Activated CD8-positive, alpha-beta memory T cell treated with anti-CD3 and anti-CD28 coated beads, Interleukin-2, amount 10 ng/mL, durations not matched to agents 7 days and 5 days (primary cell): ENCODE measurements around the gene GAK. TPM values are rescaled to one million over a fixed set of nuclear protein-coding genes. Genes with fewer than 3 reads are reported as not detected.

ENCODE experiments used
- ATAC-seq: fragments of 150-1000 bp; cut with Tn5 transposase; one replicate; pipeline ENCODE4 v1.10.0; 2021; ENCODE audit warnings: moderate library complexity
- CTCF ChIA-PET: fragments of 350-600 bp; sonication (Branson Sonifier 250); formaldehyde crosslinking; loops from one replicate; lab custom pipeline; 2021; ENCODE audit warnings: antibody characterized with exemption; lab: Charles Lee
- DNase-seq: peaks from one replicate; pipeline ENCODE4 v3.0.0-alpha.2; 2020
- H3K27ac Mint-ChIP-seq: one replicate; pipeline ENCODE4 v1.8.0; 2021; ENCODE audit warnings: mild to moderate bottlenecking, mixed read lengths
- H3K27me3 Mint-ChIP-seq: one replicate; pipeline ENCODE4 v1.8.0; 2021; ENCODE audit warnings: mixed read lengths
- H3K36me3 Mint-ChIP-seq: one replicate; pipeline ENCODE4 v1.8.0; 2021; ENCODE audit warnings: mild to moderate bottlenecking, mixed read lengths
- H3K4me1 Mint-ChIP-seq: one replicate; pipeline ENCODE4 v1.8.0; 2021; ENCODE audit warnings: mixed read lengths
- H3K4me3 Mint-ChIP-seq: one replicate; pipeline ENCODE4 v1.8.0; 2021; ENCODE audit warnings: mild to moderate bottlenecking, moderate library complexity, mixed read lengths
- H3K9me3 Mint-ChIP-seq: one replicate; pipeline ENCODE4 v1.8.0; 2022; ENCODE audit warnings: low read depth, mixed read lengths
- total RNA-seq, 2 experiments: library from RNA; stranded (reverse); gene quantifications; one replicate each; pipeline ENCODE4 v1.2.3, GENCODE V29; 2021

GAK gene
- total RNA-seq, 2 experiments from 2014 or later = 152 to 176 TPM

DNA sequence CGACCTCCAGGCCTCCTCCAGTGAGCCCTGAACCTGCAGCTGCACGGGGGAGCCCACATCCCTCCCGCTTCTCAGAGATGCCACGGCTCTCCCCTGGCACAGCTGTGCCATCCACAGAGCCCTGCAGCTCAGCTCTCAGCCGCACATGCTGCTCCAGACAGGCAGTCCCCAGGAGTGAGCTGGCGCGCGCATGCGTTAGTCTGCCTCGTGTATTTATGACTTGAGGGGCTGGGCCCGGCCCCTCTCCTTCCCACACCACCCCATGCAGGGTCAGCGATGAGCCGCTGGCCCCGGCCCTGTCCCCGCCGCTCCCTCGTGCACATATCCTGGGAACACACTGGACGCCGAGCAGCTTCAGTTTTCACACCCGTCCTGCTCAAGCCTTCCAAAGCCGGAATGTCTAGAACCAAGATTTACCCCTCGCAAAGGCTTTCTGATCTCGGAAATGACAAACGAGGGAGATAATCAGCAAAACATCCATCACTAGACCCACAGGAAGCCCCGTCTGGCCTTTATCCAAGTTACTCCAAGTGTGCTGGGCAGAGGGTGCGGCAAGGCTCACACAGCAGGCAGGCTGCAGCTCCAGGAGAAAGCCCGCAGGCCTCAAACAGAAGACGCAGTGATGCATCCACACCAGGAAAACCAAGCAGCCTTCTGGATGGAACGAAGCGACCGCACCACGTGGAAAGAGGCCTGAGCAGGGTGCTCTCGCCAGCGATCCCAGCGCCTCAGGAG, 24.3 kb downstream of the GAK start:
- H3K27ac Mint-ChIP-seq = no peak overlapping the region

DNA sequence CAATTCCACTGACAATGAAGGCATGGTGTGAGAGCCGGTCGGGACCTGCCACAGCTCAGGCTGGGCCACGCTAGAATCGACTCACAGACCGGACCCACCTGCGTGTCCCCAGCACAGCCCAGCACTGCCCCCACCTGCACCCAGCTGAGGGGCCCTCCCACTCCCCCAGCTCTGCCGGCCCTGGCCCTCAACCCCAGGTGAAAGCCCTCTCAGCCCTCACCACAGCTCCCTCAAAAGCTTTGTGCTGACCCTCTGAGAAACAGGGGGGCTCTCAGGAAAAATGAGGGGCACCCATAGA, 25.1 kb downstream of the GAK start:
- H3K27ac Mint-ChIP-seq = no peak overlapping the region
- peaks cover 51% of the 10 kb centered on the region for H3K36me3 Mint-ChIP-seq
- ATAC-seq = no peak
- no peaks in the 10 kb centered on the region for H3K4me1 Mint-ChIP-seq
- no peak overlapping the region for H3K4me3 Mint-ChIP-seq
- H3K27me3 Mint-ChIP-seq = no peaks in the 10 kb centered on the region
- H3K9me3 Mint-ChIP-seq = peaks cover 9% of the 10 kb centered on the region
- no peak for DNase-seq
- CTCF ChIA-PET = no interaction called here

More for the DNA sequence above, 24.3 kb downstream of the GAK start:
- DNase-seq = no peak
- Mint-ChIP-seq H3K27me3 (no peaks in the 10 kb centered on the region), H3K4me3 (no peak overlapping the region), H3K9me3 (peaks cover 9% of the 10 kb centered on the region), H3K4me1 (no peaks in the 10 kb centered on the region), H3K36me3 (peaks cover 51% of the 10 kb centered on the region)
- CTCF ChIA-PET = no interaction called here
- ATAC-seq = no peak

DNA sequence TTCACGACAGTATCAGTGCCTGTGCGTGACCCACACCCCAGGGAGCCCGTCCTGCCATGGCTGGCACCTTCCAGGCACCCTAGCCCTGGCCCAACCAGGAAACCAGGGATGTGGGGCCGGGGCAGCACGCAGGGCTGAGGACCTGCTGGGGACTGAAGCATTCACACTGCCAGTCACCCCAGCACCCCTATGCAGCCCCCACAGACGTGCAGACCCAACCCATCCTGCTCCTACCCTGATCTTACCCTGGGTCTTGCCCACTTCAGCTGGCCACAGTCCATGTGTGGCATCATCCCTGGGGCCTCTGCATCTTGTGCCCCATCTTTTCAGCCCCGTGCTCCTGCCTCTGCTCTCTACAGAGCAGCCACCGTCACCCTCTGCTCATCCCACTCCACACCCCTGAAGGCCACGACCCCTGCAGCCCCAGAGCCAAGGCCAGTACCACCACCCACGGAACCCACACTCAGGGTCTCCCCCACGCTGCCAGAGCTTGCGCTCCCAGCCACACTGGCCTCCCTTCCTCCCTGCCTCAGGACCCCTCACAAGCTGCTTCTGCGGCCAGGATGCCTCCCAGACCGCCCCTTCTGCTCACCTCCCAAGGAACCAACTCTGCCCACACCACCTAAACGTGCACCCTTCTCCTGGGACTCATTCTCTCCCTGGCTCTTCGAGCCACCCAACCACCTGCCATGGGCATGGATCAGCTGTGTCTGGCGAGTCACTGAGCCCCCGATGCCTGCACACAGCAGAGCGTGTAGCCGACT, 25.6 kb downstream of the GAK start:
- CTCF ChIA-PET = no interaction called here
- Mint-ChIP-seq H3K27me3 (no peaks in the 10 kb centered on the region), H3K9me3 (peaks cover 9% of the 10 kb centered on the region), H3K36me3 (peaks cover 49% of the 10 kb centered on the region), H3K4me1 (no peaks in the 10 kb centered on the region), H3K4me3 (no peak overlapping the region), H3K27ac (no peak overlapping the region)
- ATAC-seq (no peak), DNase-seq (no peak)

DNA sequence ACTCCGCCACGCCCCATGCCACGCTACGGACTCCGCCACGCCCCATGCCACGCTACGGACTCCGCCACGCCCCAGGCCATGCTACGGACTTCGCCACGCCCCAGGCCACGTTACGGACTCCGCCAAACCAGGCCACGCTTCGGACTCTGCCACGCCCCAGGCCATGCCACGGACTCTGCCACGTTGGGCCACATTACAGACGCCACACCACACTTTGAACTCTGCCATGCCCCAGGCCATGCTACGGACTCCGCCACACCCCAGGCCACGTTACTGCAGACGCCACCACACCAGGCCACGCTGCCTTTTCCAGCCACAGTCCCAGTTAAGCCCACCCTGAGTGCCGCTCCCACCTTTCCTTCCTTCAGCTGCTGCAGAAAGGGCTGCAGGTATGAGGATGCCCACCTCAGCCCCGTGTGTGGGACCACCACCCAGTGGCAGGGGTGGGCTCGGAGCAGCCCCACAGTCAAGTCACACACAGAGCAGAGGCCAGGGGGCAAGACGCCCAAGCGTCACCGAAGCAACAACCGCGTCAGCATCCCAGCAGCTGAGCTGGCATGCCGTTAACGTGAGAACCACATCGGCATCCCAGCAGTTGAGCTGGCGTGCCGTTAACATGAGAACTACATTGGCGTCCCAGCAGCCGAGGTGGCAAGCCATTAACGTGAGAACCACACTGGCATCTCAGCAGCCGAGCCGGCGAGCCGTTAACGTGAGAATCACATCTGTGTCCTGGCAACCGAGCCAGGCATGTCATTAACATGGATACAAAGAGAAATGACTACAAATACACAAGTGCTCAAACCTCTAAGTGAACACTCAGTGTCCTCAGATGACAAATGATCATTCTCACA, 26.4 kb downstream of the GAK start:
- DNase-seq = no peak
- CTCF ChIA-PET = no interaction called here
- no peak for ATAC-seq
- peaks cover 44% of the 10 kb centered on the region for H3K36me3 Mint-ChIP-seq
- no peaks in the 10 kb centered on the region for H3K27me3 Mint-ChIP-seq
- peaks cover 9% of the 10 kb centered on the region for H3K9me3 Mint-ChIP-seq
- no peak overlapping the region for H3K27ac Mint-ChIP-seq
- no peak overlapping the region for H3K4me3 Mint-ChIP-seq
- no peaks in the 10 kb centered on the region for H3K4me1 Mint-ChIP-seq

DNA sequence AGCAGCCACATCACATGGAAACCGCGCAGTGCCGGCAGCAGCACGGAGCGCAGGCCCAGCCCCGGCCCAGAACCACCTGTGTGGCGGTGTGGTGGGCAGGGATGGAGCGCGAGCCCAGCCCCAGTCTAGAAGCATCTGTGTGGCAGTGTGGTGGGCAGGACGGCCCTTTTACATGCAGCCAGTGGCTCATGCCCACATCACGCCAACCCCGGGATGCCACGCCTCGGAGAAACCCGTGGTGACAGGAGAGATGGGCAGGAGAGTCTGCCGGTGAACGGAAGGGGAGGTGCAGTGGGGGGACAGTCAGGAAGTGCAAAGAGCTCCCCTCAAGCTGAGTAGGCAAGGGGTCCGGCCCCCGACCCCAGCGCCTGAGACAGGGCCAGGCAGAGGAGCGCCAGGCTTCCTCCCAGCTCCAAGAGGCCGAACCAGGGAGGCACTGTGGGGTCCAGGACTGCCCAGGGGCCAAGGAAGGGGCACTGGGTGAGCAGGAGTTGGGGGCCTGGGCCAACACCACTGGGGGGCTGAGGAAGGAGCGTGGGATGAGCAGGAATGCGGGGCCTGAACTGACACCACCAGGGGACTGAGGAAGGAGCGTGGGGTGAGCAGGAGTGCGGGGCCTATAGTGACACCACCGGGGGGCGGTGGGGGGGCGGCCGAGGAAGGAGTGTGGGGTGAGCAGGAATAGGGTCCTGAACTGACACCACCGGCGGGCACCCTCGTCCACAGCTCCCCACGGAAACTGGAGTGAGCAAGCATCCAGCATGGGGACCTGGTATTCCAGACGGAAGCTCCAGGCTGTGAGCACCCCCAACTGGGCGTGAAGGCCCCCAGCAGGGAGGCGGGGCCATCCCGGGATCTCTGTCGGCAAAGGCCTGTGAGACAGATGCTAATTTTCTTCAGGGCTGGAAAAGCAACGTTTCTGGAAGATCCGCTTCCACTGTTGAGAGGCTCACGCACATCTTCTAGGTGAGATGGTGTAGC, 28.8 kb downstream of the GAK start:
- Mint-ChIP-seq H3K27ac (no peak overlapping the region), H3K36me3 (peaks cover 36% of the 10 kb centered on the region), H3K4me3 (no peak overlapping the region), H3K27me3 (no peaks in the 10 kb centered on the region), H3K9me3 (peaks cover 9% of the 10 kb centered on the region), H3K4me1 (no peaks in the 10 kb centered on the region)
- CTCF ChIA-PET = interaction anchor here (0.7 kb wide), 1 partner anchor 161 kb away, joined by 3 read pairs; no protein-coding TSS in a partner anchor
- no peak for ATAC-seq
- no peak for DNase-seq

DNA sequence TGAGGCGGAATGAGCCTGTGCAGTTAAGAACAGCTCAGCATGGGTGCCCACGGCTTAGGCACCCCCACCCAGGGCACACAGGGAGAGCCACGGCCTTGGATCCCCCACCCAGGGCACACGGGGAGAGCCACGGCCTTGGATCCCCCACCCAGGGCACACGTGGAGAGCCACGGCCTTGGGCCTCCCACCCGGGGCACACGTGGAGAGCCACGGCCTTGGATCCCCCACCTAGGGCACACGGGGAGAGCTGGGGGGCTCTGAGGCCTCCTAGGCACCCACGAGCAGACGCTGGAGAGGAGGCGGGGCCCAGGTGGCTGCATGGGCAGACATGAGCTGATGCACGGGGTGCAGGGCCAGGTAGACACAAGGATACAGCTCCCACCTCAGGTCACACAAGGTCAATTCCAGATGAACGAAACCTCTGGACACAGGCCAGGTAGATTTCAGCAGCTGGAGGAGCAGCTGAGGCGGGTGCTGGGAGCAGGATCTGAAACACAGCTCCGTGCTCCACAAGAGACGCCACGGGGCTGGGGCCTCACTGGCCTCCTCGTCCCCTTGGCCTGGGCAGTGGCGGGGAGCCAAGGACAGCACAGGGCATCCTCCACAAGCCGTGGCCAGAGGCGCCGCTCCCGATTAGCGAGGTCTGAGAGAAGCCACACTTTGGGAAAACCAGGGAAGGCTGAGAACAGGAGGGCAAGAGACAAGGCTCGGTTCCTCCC, 30.8 kb downstream of the GAK start:
- no peaks in the 10 kb centered on the region for H3K27me3 Mint-ChIP-seq
- H3K4me1 Mint-ChIP-seq = no peaks in the 10 kb centered on the region
- no peak overlapping the region for H3K4me3 Mint-ChIP-seq
- CTCF ChIA-PET = no interaction called here
- no peak overlapping the region for H3K27ac Mint-ChIP-seq
- H3K36me3 Mint-ChIP-seq = peaks cover 25% of the 10 kb centered on the region
- peaks cover 5% of the 10 kb centered on the region for H3K9me3 Mint-ChIP-seq
- no peak for DNase-seq
- ATAC-seq = no peak

DNA sequence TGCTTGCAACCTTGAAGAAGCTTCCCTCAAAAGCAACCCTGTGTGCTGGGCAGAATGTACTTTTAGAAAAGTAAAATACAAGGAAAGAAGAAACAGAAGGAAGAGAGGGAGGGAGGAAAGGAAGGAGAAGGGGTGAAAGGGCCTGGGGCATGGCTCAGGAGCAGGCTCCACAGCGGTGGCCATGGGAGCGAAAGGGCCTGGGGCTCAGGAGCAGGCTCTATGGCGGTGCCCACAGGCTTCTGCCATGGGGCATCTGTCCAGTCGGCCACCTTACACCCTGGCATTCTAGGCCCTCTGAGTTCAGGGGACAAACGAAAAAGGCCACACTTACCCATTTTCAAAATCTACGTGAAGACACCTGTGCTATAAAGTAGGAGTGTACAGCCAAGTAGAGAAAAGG, 31.4 kb downstream of the GAK start:
- CTCF ChIA-PET = no interaction called here
- Mint-ChIP-seq H3K36me3 (peaks cover 20% of the 10 kb centered on the region), H3K4me1 (no peaks in the 10 kb centered on the region), H3K27ac (no peak overlapping the region), H3K27me3 (no peaks in the 10 kb centered on the region), H3K9me3 (peaks cover 3% of the 10 kb centered on the region), H3K4me3 (no peak overlapping the region)
- DNase-seq (no peak), ATAC-seq (no peak)

DNA sequence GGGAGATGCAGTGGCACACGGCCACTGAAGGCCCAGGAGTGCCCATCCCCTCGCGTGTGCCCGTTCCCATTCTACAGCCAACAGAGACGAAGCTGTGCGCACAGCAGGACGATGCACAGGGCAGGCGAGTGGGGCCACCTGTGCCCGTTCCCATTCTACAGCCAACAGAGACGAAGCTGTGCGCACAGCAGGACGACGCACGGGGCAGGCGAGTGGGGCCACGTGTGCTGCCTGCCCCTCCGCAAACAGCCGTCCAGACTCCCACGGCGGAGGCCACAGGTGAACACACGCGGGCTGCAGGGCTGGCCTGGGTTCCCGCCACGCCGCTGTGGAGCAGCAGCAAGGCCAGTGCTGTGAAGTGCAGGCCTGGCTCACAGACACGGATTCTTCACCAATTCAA, 32.0 kb downstream of the GAK start:
- no peak overlapping the region for H3K27ac Mint-ChIP-seq
- H3K27me3 Mint-ChIP-seq = no peaks in the 10 kb centered on the region
- ATAC-seq (no peak), DNase-seq (no peak)
- H3K4me1 Mint-ChIP-seq = no peaks in the 10 kb centered on the region
- H3K36me3 Mint-ChIP-seq = peaks cover 14% of the 10 kb centered on the region
- no peaks in the 10 kb centered on the region for H3K9me3 Mint-ChIP-seq
- H3K4me3 Mint-ChIP-seq = no peak overlapping the region
- CTCF ChIA-PET = no interaction called here

DNA sequence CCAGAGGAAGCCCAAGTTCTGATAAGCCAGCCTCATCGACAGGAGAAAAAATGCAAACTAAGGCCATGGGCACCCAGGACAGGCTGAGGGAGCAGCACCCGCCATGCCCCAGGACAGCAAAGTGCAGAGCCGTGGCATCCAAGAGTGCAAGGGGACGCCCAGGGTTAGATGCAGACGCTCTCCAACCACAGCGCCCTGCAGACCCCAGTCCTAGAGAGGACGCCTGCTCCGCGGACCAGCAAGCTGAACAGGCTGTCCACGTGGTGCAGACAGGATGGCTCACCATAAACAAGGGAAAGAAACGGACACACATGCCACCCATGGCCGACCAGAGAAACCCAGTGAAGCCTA, 32.6 kb downstream of the GAK start:
- Mint-ChIP-seq H3K4me3 (no peak overlapping the region), H3K27me3 (no peaks in the 10 kb centered on the region), H3K9me3 (no peaks in the 10 kb centered on the region), H3K36me3 (peaks cover 10% of the 10 kb centered on the region), H3K27ac (no peak overlapping the region), H3K4me1 (no peaks in the 10 kb centered on the region)
- ATAC-seq (no peak), DNase-seq (no peak)
- CTCF ChIA-PET = no interaction called here

DNA sequence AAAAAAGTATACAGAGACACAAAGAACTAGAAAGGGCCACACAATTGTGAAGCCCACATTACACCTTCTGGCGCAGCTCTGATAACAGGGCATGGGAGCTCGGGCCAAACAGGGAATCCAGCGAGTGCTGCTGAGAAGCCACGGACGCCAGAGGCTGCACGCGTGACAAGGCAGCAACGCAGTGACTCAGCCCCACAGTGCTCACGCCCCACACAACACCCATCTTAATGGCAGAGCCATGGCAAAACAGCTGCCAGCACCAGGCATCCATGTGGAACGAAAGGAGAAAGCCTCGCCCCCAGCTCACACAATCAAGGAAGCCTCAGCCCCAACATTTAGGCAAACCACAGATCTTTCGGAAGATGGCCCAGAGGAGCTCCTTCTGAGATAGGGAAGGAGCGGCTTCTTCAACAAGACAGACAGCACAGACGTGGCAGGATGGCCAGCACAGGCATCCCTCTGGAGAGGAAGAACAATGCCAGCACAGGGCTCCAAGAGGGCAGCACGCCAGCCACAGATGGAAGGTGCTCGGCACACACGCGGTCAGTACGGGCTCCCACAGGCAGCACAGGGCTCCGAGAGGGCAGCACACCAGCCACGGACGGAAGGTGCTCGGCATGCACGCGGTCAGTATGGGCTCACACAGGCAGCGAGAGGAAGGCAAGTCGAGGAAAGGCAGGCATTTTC, 33.1 kb downstream of the GAK start:
- Mint-ChIP-seq H3K27ac (no peak overlapping the region), H3K27me3 (no peaks in the 10 kb centered on the region), H3K4me1 (no peaks in the 10 kb centered on the region), H3K36me3 (peaks cover 10% of the 10 kb centered on the region), H3K9me3 (no peaks in the 10 kb centered on the region), H3K4me3 (no peak overlapping the region)
- no peak for DNase-seq
- no peak for ATAC-seq
- CTCF ChIA-PET = no interaction called here

DNA sequence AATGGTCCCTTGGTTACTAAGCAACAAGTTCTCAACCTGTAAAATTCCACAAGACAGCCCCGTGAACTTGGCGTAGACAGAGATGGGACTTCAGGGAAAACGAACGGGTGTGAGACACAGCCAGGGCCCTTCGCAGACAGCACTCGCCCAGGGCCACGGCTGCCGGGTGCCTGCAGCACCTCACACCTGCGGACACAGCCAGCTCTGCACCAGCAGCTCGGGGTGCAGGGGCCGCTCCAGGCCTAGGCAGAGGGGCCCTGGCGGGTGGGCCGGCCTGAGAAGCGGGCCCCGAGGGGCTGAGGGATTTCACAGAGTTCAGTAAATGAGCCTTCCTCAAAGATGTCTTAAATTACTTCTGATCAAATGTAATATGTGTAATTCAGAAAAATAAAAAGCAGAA, 34.0 kb downstream of the GAK start:
- no peak for ATAC-seq
- no peaks in the 10 kb centered on the region for H3K27me3 Mint-ChIP-seq
- H3K9me3 Mint-ChIP-seq = no peaks in the 10 kb centered on the region
- no peaks in the 10 kb centered on the region for H3K4me1 Mint-ChIP-seq
- no peak overlapping the region for H3K4me3 Mint-ChIP-seq
- peaks cover 10% of the 10 kb centered on the region for H3K36me3 Mint-ChIP-seq
- no peak for DNase-seq
- H3K27ac Mint-ChIP-seq = no peak overlapping the region
- CTCF ChIA-PET = no interaction called here

DNA sequence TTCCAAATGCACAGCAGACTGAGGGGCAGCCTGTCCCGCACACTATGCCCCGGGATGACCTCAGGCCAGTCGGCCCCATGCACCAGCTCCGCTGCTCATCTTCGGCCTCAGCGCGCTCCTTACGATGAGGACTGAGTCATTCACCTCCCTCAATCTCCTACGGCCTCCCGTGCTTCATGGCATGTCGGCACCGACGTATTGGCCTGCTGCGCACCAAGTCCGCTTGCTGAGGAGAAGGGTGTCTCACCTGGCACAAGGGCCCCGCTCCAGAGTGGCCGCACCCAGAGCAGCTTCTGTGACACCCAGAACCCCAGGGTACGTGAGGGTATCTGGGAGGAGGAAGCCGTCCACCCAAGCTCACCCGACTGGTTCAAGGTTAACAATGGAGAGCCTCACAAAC, 35.5 kb downstream of the GAK start:
- peaks cover 6% of the 10 kb centered on the region for H3K36me3 Mint-ChIP-seq
- no peaks in the 10 kb centered on the region for H3K9me3 Mint-ChIP-seq
- ATAC-seq = no peak
- H3K4me1 Mint-ChIP-seq = no peaks in the 10 kb centered on the region
- no peaks in the 10 kb centered on the region for H3K27me3 Mint-ChIP-seq
- CTCF ChIA-PET = interaction anchor here (0.8 kb wide), 1 partner anchor 241 kb away, joined by 3 read pairs; no protein-coding TSS in a partner anchor
- no peak overlapping the region for H3K27ac Mint-ChIP-seq
- H3K4me3 Mint-ChIP-seq = no peak overlapping the region
- no peak for DNase-seq
